ES-I3 (cell line): Measurements from ENCODE around the gene PRKAA1.

ENCODE experiments used
- H3K36me3 ChIP-seq: 2 replicates; pipeline ENCODE4 v1.6.1; 2013; ENCODE audit warnings: mild to moderate bottlenecking, low read length, control low read depth, moderate library complexity; ENCODE audit not compliant: insufficient read depth
- H3K4me1 ChIP-seq: 2 replicates; pipeline ENCODE4 v1.6.1; 2013; ENCODE audit warnings: mild to moderate bottlenecking, control low read depth, low read length; ENCODE audit not compliant: insufficient read depth
- H3K9ac ChIP-seq: 2 replicates; pipeline ENCODE4 v1.6.1; 2013; ENCODE audit warnings: low read depth, mild to moderate bottlenecking, low read length, moderate library complexity
- H3K9me3 ChIP-seq: 2 replicates; pipeline ENCODE4 v1.6.1; 2013; ENCODE audit warnings: mild to moderate bottlenecking, low read length, moderate library complexity; ENCODE audit not compliant: control insufficient read depth, insufficient read depth

PRKAA1 gene

DNA sequence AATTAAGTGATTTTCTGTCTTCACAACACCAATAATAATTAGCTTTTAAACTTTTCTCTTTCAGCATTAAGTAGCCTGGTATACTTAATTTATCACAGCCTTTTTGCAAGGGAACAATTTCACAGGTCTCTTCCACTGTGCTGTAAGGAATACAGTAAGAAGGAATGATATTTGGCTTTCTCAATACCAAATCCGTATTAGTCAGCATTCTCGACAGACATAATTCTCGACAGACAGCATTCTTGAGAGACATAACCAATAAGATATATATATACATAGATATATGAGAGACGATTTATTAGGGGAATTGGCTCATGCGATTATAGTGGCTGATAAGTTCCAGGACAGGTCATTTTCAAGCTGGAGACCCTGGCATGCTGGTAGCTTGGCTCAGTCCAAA, 18.0 kb downstream of the PRKAA1 start:
- Histone ChIP-seq H3K36me3 (peaks cover 5% of the 10 kb centered on the region; the same call in 1 of the 2 replicates), H3K4me1 (no peaks in the 10 kb centered on the region), H3K9ac (no peak overlapping the region), H3K9me3 (no peaks in the 10 kb centered on the region)

DNA sequence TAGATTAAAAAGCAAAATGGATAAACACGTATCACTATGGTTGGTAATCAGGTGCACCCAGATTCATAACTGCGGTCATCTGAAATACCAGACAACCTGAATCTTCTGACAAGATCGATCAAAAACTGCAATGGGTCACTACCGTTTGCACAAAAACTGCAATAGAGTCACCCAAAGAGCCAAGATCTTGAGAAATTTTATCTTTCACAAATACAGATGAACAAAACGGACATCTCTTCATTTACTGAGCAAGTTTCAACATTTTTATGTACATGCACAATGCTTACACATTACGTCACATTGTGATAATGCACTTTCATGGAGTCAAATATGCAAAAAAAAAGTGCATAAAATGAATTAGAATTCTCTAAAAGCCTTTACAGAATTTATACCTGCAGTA, 18.6 kb downstream of the PRKAA1 start:
- peaks cover 6% of the 10 kb centered on the region; the same call in 1 of the 2 replicates for H3K36me3 ChIP-seq
- no peaks in the 10 kb centered on the region for H3K4me1 ChIP-seq
- no peaks in the 10 kb centered on the region for H3K9me3 ChIP-seq
- no peak overlapping the region for H3K9ac ChIP-seq

DNA sequence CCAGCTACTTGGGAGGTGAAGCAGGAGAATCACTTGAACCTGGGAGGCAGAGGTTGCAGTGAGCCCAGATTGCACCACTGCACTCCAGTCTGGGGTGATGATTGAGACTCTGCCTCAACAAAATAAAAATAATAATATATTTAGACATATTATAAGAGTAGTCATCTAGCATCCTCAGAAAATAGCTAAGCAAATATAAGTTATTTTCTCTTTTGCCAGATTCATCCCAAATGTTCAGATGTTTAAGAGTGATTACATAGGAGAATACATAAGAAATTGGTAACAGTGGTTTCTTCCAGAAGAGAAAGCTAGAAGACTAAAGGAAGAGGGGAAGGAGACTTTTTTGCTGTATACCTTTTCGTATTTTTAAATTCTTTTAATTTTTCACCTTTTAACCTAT, 20.0 kb downstream of the PRKAA1 start:
- Histone ChIP-seq H3K9me3 (no peaks in the 10 kb centered on the region), H3K36me3 (peaks cover 6% of the 10 kb centered on the region; the same call in 1 of the 2 replicates), H3K4me1 (no peaks in the 10 kb centered on the region), H3K9ac (no peak overlapping the region)

DNA sequence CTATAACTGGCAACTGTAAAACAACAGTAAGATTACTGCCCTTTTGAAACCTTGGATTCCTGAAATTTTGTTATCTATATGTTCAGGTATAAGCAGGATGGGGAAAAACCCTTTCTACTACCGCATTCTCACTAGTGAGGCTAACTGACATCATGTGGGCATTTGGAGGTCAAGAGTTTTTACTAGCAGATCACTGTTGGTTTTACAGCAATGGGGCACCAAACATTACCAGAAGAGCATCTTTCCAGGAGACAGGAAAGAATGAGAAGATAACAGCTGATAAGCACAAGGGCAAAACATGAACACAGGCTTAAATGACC, 21.6 kb downstream of the PRKAA1 start:
- Histone ChIP-seq H3K9me3 (no peaks in the 10 kb centered on the region), H3K9ac (no peak overlapping the region), H3K36me3 (peaks cover 6% of the 10 kb centered on the region; the same call in 1 of the 2 replicates), H3K4me1 (no peaks in the 10 kb centered on the region)

DNA sequence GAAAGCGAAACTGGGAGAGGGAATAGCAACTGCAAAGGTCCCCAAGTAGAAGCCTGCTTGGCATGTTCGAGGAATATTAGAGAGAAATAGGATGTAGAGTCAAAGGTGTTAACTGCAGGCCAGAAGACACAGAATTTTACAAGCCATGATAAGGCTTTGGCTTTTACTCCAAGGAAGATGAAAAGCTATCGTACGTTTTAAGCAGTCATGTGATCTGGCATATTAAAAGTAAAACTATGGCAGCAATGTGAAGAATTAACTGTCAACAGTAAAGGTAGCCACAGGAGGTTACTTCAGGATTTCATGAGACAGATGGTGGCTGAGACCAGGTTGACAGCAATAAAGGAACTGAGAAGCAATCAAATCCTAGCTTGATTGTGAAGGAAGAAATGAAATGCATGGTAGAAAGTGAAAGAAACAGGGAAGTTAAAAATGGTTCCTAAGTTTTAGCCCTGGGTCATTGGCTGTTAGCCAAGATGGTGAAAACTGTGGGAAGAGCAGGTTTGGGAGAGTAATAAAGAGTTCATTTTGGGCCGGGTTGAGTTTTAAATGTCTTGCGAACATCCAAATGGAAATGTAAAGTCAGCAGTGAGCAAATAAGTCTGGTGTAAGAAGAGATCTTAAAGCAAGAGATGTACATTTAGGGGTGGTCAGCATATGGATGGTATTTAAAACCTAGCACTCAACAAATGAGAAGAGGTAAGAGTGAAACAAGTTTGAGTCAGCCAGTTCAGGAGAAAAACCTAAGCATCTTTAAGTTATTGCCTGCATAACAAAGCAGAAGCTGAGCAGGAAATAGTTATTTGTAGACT, 22.1 kb downstream of the PRKAA1 start:
- H3K9me3 ChIP-seq = no peaks in the 10 kb centered on the region
- H3K36me3 ChIP-seq = peaks cover 6% of the 10 kb centered on the region; the same call in 1 of the 2 replicates
- H3K9ac ChIP-seq = no peak overlapping the region
- no peaks in the 10 kb centered on the region for H3K4me1 ChIP-seq

DNA sequence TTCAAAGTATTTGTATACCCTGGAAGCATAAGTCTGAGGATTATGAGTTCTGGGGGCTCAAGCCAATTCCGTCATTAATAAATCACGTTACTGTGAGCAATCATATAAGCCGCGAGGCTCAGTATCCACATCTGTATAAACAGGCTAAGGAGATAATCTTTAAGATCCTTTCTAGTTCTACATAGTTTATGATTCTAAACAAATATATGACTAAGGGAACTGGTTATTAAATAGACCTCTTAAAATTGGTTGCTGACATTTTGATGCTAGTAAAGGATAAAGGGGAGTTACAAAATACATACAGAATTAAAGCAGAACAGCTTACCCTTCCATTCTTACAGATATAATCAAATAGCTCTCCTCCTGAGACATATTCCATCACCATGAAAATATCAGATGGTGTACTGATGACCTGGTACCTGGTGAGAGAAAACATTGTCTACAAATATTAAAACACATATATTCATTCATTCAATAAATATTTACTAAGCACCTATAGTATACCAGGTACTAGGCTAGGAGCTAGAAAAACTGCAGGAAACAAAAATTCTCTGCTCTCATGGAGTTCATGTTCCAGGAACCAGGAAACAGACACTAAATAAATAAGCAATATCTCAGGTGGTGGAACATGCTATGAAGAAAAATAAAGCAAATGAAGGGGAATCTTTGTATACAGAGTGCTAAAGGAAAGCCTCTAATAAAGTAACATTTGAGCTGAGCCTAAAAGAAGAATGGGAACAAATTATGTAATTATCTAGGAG, 22.9 kb downstream of the PRKAA1 start:
- Histone ChIP-seq H3K9me3 (no peaks in the 10 kb centered on the region), H3K9ac (no peak overlapping the region), H3K4me1 (no peaks in the 10 kb centered on the region), H3K36me3 (peaks cover 6% of the 10 kb centered on the region; the same call in 1 of the 2 replicates)

DNA sequence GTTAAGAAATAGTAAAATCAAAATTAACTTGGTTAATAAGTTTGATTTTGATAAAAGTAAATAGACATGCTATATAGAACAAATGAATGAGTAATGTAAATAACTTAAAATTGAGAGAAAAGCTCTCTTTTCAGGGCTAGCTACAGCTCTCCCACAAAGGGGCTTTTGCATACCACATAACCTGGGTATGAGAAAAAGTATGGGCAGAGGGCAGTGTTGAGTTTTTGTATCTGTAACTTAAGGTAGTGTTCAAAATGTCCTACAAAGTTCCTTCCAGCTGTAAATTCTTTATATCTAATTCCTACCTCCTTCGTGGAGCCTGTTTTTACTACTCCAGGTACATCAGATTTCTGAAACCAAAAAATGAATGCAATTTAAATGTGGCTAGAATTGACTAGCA, 23.6 kb downstream of the PRKAA1 start:
- Histone ChIP-seq H3K36me3 (peaks cover 6% of the 10 kb centered on the region; the same call in 1 of the 2 replicates), H3K9ac (no peak overlapping the region), H3K9me3 (no peaks in the 10 kb centered on the region), H3K4me1 (no peaks in the 10 kb centered on the region)

DNA sequence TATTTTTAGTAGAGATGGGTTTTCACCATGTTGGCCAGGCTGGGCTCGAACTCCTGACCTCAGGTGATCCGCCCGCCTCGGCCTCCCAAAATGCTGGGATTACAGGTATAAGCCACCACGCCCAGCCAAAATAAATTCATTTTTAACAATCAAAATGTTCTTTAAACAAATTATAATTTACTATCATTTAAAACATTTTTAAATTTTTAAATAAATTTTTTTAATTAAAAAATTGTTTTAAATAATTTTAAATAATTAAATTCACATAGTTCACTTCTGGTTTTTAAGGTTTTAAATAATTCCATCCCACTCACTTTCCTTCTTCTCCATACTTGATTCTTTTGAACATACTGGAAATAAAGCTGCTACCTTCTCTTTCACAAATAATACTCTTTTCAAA, 27.4 kb downstream of the PRKAA1 start:
- Histone ChIP-seq H3K9ac (no peak overlapping the region), H3K9me3 (no peaks in the 10 kb centered on the region), H3K36me3 (peaks cover 5% of the 10 kb centered on the region), H3K4me1 (no peaks in the 10 kb centered on the region)

DNA sequence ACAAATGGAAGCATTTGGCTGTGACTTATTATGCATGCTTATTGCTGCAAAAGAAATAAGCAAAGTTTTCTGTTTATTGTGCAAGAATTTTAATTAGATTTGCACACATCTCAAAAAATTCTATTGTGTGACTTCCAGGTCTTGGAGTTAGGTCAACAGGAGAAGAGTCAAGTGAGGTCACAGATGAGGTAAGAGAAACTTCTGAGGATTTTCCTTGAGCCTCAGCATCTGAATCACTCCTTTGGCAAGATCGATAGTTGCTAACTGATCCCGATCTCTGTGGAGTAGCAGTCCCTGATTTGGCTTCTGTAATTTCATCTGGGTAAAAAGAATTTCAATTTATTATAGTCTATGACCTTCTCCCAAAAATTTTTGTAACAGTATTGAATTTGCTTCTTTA, 35.5 kb downstream of the PRKAA1 start:
- Histone ChIP-seq H3K36me3 (peaks cover 6% of the 10 kb centered on the region; the same call in 1 of the 2 replicates), H3K4me1 (no peaks in the 10 kb centered on the region), H3K9ac (no peak overlapping the region), H3K9me3 (no peaks in the 10 kb centered on the region)

DNA sequence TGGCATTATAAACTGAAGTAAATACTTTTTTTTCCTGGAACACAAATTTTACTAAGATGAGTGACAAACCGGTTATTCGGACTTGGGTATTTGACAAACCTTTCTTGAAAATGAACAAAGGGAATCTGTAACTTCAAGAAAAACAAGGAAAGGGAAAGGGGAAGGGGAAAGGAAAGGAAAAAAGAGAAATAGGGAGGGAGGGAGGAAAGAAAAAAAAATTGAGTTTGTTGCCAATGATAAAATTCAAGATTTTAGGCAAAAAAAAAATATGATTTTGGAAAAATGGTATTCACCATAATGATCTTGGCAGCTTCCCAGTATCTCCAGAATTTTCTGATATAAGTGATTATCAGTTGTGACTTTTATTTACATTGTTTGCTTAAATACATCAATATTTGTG, 40.8 kb downstream of the PRKAA1 start:
- H3K9me3 ChIP-seq = no peaks in the 10 kb centered on the region
- H3K36me3 ChIP-seq = no peaks in the 10 kb centered on the region
- H3K4me1 ChIP-seq = no peaks in the 10 kb centered on the region
- H3K9ac ChIP-seq = no peak overlapping the region

DNA sequence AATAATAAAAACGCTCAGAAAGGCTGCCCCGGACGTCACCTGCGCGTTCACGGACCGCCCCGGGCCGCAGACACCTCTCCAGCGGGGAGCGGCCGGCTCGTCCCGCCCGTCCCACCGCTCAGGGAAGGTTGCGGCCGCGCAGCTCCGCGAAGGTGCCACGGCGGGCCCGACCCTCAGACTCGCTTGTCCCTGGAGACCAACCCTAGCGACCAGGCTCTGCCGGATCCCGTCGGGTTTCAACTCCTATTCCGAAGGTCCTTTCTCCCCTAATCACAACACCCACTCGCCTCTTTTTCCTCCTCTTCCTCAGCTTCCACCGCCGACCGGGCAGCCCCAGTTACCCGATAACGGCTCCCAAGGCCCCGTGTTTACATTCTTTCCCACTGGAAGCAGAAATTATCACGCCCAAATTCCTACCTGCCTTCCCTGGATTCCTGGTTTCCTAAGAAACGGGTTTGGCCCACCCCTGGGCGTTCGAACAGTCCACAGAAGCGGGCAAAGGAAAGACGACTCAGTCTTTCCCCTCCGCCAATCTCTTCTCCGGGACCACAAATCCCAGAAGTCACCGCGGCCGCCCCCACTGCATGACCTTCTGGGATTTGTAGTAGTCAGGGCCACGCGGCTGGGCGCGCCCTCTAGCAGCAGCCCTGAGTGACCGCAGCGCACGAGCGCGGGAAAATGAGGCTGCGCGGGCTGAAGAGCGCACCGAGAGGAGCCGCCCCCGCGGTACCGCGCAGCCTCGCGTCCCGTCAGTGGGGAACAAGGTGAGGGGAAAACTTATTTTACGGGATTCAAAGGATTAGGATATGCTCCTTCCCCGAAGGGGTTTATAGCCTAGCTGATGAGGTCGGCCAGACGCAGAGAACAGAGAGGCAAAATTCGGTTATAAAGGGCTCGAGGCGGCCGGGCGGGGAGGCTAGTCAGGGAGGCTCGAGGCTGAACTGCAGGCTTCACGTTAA, 42.5 kb downstream of the PRKAA1 start, which contains the start of gene TTC33:
Gene TTC33, minus strand, starts transcription at position 555 of the 959 bp plus-strand sequence. CDS start 8,943 bp downstream, outside the sequence.
- peak within 1 kb of the TSS; percentile 94 for H3K9ac ChIP-seq
- H3K4me1 ChIP-seq = no peaks in the 10 kb centered on the region
- no peaks in the 10 kb centered on the region for H3K36me3 ChIP-seq
- no peaks in the 10 kb centered on the region for H3K9me3 ChIP-seq

DNA sequence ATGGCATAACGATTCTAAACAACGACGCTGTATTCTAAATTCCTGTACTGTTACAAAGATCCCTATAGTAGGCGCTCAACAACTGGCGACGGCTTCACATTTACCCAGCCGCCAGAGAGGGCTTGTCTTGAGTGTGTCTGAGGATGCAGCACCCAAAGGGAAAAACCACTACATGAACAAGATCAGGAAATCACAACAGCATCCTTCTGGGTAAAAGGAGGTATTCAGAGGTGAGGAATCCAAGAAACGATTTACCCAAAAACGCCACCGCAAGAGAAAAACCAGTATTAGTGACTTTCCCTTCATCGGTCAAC, 43.1 kb downstream of the PRKAA1 start:
- Histone ChIP-seq H3K9me3 (no peaks in the 10 kb centered on the region), H3K9ac (peak overlapping the region; percentile 94)

DNA sequence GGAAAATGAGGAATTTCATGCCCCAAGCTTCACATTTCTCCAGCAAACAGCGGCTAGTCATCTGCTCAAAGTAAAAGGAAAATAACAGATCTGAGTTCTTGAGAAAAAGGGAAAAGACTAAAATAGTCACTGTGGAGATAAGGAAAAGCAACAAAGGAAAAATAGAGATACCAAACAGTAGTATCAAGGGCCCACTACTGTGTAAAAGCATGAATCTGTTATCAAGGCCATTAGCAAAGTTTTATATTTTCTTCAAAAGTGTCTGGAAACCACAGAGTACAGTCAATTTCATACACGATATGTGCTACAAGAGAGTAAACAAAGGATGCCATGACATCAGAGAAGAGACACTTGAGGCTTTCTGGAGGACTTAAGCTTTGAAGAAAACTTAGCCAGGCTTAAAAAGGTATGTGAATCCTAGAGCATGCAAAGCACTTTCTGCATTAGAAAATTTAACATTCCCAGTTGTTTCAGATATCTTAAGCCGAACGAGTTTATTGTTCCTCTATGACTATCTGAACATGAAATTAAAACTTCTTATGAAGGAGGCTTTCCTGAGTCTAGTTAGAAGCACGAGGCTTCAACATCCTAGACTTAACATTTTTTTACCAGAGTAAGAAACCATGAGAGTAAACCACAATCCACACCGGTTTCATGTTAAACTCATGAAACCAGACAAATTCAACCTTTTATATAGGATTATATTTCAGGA, 43.6 kb downstream of the PRKAA1 start:
- Histone ChIP-seq H3K9me3 (no peaks in the 10 kb centered on the region), H3K4me1 (no peaks in the 10 kb centered on the region), H3K9ac (peak overlapping the region; percentile 94), H3K36me3 (no peaks in the 10 kb centered on the region)

More for the DNA sequence above, 43.1 kb downstream of the PRKAA1 start:
- H3K36me3 ChIP-seq = no peaks in the 10 kb centered on the region
- H3K4me1 ChIP-seq = no peaks in the 10 kb centered on the region

DNA sequence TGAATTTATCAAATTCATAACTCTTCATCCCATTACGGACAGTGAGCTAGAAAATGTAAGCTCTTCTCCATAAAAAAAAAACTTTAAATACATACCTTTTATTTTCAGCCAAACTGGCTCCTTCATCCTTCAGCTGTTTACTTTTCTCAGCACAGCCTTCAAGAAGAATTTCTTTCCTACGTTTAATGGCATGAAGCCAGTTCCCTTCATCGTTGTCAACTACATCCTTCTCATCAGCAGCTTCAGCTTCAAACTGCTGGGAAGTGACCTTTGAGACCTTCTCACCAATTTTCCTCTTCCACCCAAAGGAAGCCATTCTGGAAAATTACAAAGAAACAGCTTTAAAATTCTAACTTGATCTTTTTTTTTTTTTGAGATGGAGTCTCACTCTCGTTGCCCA, 51.5 kb downstream of the PRKAA1 start:
- H3K9me3 ChIP-seq = no peaks in the 10 kb centered on the region
- no peak overlapping the region for H3K9ac ChIP-seq
- H3K4me1 ChIP-seq = no peaks in the 10 kb centered on the region
- no peaks in the 10 kb centered on the region for H3K36me3 ChIP-seq
